Measurements from ENCODE around the gene PPAN.

The PPAN gene

DNA sequence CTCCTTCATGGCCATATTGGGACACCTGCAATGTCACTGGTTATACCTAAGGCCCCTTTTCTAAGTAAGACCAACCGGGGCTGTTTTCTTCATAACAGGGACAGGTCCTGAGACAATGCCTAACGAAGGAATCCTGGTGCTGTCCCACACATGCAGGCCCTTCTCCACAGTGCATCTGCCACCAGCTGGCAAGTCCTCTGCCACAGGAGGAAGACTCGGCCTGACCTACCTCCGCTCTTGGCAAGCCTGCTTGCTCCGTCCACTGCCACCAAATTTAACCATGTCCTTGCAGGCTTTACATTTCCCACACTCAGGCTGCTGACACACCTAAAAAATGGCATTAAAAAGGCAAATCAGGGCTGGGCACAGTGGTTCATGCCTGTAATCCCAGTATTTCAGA, 45.4 kb downstream of the PPAN start:
- no peak overlapping the region for H3K4me2 ChIP-seq (ENCODE audit: low read depth, low read length, poor library complexity, severe bottlenecking)
- no peak overlapping the region for H3K27ac ChIP-seq (ENCODE audit: low read depth, low read length)
- no peak overlapping the region for H3K9ac ChIP-seq (ENCODE audit: low read length)
- H3F3A ChIP-seq (ENCODE audit: insufficient read depth) = no peaks in the 10 kb centered on the region
- H3K27me3 ChIP-seq (ENCODE audit: low read length) = no peaks in the 10 kb centered on the region
- no peak overlapping the region for H3K4me3 ChIP-seq (ENCODE audit: insufficient read depth, low read length, poor library complexity, severe bottlenecking)
- no peaks in the 10 kb centered on the region for H3K9me3 ChIP-seq (ENCODE audit: insufficient read depth, low read length)
- H3K36me3 ChIP-seq (ENCODE audit: low read length) = peaks cover 44% of the 10 kb centered on the region; the same call in 1 of the 2 replicates
- peaks cover 15% of the 10 kb centered on the region; the same call in 1 of the 2 replicates for H3K79me2 ChIP-seq (ENCODE audit: insufficient read depth, low read length)
- no peaks in the 10 kb centered on the region for H3K9me2 ChIP-seq (replicated peaks; ENCODE audit: insufficient read depth, low read length)
- H2AFZ ChIP-seq (ENCODE audit: low read depth, low read length, severe bottlenecking) = no peak overlapping the region
- TF ChIP-seq EZH2phosphoT487 (conservative IDR thresholded peaks at IDR 0.05; ENCODE audit: low read length) = no peak
- TF ChIP-seq, protein P1, sequence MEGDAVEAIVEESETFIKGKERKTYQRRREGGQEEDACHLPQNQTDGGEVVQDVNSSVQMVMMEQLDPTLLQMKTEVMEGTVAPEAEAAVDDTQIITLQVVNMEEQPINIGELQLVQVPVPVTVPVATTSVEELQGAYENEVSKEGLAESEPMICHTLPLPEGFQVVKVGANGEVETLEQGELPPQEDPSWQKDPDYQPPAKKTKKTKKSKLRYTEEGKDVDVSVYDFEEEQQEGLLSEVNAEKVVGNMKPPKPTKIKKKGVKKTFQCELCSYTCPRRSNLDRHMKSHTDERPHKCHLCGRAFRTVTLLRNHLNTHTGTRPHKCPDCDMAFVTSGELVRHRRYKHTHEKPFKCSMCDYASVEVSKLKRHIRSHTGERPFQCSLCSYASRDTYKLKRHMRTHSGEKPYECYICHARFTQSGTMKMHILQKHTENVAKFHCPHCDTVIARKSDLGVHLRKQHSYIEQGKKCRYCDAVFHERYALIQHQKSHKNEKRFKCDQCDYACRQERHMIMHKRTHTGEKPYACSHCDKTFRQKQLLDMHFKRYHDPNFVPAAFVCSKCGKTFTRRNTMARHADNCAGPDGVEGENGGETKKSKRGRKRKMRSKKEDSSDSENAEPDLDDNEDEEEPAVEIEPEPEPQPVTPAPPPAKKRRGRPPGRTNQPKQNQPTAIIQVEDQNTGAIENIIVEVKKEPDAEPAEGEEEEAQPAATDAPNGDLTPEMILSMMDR (IDR thresholded peaks at IDR 0.05; ENCODE audit: insufficient read depth, low read length, poor library complexity, severe bottlenecking) = no peak
- H4K20me1 ChIP-seq (ENCODE audit: low read depth, low read length) = no peaks in the 10 kb centered on the region; the same call in 1 of the 2 replicates

DNA sequence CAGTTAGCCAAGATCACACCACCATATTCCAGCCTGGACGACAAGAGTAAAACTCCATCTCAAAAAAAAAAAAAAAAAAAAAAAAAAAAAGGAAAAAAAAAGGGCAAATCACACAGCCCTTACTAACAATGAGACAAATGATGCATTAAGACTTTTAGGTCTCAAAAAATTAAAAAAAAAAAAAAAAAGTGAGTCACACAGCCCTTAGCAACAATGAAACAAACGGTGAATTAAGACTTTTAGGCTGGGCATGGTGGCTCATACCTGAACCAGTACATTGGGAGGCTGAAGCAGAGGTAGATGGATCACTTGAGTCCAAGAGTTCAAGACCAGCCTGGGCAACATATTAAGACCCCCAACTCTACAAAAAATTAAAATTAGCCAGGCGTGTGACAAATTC, 45.9 kb downstream of the PPAN start:
- Histone ChIP-seq H4K20me1 (ENCODE audit: low read depth, low read length) (no peaks in the 10 kb centered on the region; the same call in 1 of the 2 replicates), H3K9me2 (replicated peaks; ENCODE audit: insufficient read depth, low read length) (no peaks in the 10 kb centered on the region), H3K9ac (ENCODE audit: low read length) (no peak overlapping the region), H3K4me2 (ENCODE audit: low read depth, low read length, poor library complexity, severe bottlenecking) (no peak overlapping the region), H3K36me3 (ENCODE audit: low read length) (peaks cover 45% of the 10 kb centered on the region; the same call in 1 of the 2 replicates), H3K79me2 (ENCODE audit: insufficient read depth, low read length) (peaks cover 17% of the 10 kb centered on the region; the same call in 1 of the 2 replicates), H3K4me3 (ENCODE audit: insufficient read depth, low read length, poor library complexity, severe bottlenecking) (no peak overlapping the region), H3F3A (ENCODE audit: insufficient read depth) (no peaks in the 10 kb centered on the region), H2AFZ (ENCODE audit: low read depth, low read length, severe bottlenecking) (no peak overlapping the region), H3K27me3 (ENCODE audit: low read length) (no peaks in the 10 kb centered on the region), H3K27ac (ENCODE audit: low read depth, low read length) (no peak overlapping the region), H3K9me3 (ENCODE audit: insufficient read depth, low read length) (no peaks in the 10 kb centered on the region)
- no peak for TF ChIP-seq EZH2phosphoT487 (conservative IDR thresholded peaks at IDR 0.05; ENCODE audit: low read length)
- TF ChIP-seq, protein P1 (IDR thresholded peaks at IDR 0.05; ENCODE audit: insufficient read depth, low read length, poor library complexity, severe bottlenecking) = no peak

DNA sequence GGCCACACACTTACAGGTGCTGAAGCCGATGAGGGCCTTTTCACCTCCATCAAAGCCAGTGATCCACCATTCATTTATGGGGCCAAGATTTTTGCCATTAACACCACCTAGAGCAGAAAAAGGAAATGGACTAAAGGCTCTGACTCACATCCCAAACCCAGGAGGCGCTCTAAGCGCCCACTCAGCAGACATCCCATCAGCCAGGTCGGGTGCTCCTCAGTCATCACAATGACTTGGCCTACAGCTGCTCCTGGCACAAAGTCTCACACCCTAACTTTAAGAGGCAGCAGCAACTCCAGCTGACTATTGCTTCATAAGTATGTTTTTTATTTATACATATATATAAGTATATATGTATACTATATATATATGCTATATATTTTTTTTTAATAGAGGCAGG, 49.7 kb downstream of the PPAN start:
- Histone ChIP-seq H3K4me2 (ENCODE audit: low read depth, low read length, poor library complexity, severe bottlenecking) (no peak overlapping the region), H3K4me3 (ENCODE audit: insufficient read depth, low read length, poor library complexity, severe bottlenecking) (no peak overlapping the region), H2AFZ (ENCODE audit: low read depth, low read length, severe bottlenecking) (no peak overlapping the region), H3K9me3 (ENCODE audit: insufficient read depth, low read length) (no peaks in the 10 kb centered on the region), H3K9me2 (replicated peaks; ENCODE audit: insufficient read depth, low read length) (no peaks in the 10 kb centered on the region), H4K20me1 (ENCODE audit: low read depth, low read length) (no peaks in the 10 kb centered on the region; the same call in 1 of the 2 replicates), H3F3A (ENCODE audit: insufficient read depth) (no peaks in the 10 kb centered on the region), H3K79me2 (ENCODE audit: insufficient read depth, low read length) (peaks cover 23% of the 10 kb centered on the region; the same call in 1 of the 2 replicates), H3K36me3 (ENCODE audit: low read length) (peaks cover 58% of the 10 kb centered on the region; the same call in 1 of the 2 replicates), H3K27ac (ENCODE audit: low read depth, low read length) (no peak overlapping the region), H3K27me3 (ENCODE audit: low read length) (no peaks in the 10 kb centered on the region), H3K9ac (ENCODE audit: low read length) (no peak overlapping the region)
- TF ChIP-seq, protein P1 (IDR thresholded peaks at IDR 0.05; ENCODE audit: insufficient read depth, low read length, poor library complexity, severe bottlenecking) = no peak
- TF ChIP-seq EZH2phosphoT487 (conservative IDR thresholded peaks at IDR 0.05; ENCODE audit: low read length) = no peak

Measured in SU-DHL-6 (cell line).